ENCODE measurements around the gene RAB29. TPM values are rescaled to one million over a fixed set of nuclear protein-coding genes. Genes with fewer than 3 reads are reported as not detected.
A peak's percentile ranks its signal among the peaks of the same experiment; 100 is the strongest.

Gene RAB29
- total RNA-seq, 1 donor from 2014 or later = 4.7 TPM

GRCh38 chr1:205800427-205800826, 25.1 kb upstream of the RAB29 start:
- Histone ChIP-seq H3K4me3 (ENCODE audit: low read length in 3 of 3) (no peak overlapping the region), H3K9ac (ENCODE audit: low read depth in 1 of 3, low read length in 3 of 3) (no peak overlapping the region), H3K27me3 (ENCODE audit: control insufficient read depth in 3 of 3, insufficient read depth in 3 of 3, low read length in 3 of 3) (no peaks in the 10 kb centered on the region), H3K36me3 (ENCODE audit: control insufficient read depth in 3 of 3, insufficient read depth in 3 of 3, low read length in 3 of 3) (peaks cover 49 to 58% (median 53%) of the 10 kb centered on the region in 3 donors), H3K27ac (ENCODE audit: low read depth, low read length) (no peak overlapping the region), H3K4me1 (ENCODE audit: control insufficient read depth in 3 of 3, insufficient read depth in 3 of 3, low read length in 3 of 3) (peaks cover 9 to 26% (median 17%) of the 10 kb centered on the region in 3 donors), H3K9me3 (ENCODE audit: control insufficient read depth in 3 of 3, low read length in 3 of 3) (no peaks in the 10 kb centered on the region)

- Histone ChIP-seq H3K4me1 (ENCODE audit: control insufficient read depth in 3 of 3, insufficient read depth in 3 of 3, low read length in 3 of 3) (peaks cover 4 to 11% (median 5%) of the 10 kb centered on the region in 3 donors), H3K27me3 (ENCODE audit: control insufficient read depth in 3 of 3, insufficient read depth in 3 of 3, low read length in 3 of 3) (no peaks in the 10 kb centered on the region), H3K9ac (ENCODE audit: low read depth in 1 of 3, low read length in 3 of 3) (no peak overlapping the region), H3K36me3 (ENCODE audit: control insufficient read depth in 3 of 3, insufficient read depth in 3 of 3, low read length in 3 of 3) (peaks cover 62 to 70% (median 66%) of the 10 kb centered on the region in 3 donors), H3K4me3 (ENCODE audit: low read length in 3 of 3) (no peak overlapping the region), H3K27ac (ENCODE audit: low read depth, low read length) (no peak overlapping the region), H3K9me3 (ENCODE audit: control insufficient read depth in 3 of 3, low read length in 3 of 3) (no peaks in the 10 kb centered on the region)
These were observed 23.3 kb upstream of the RAB29 start for GRCh38 chr1:205798577-205798976.

- Histone ChIP-seq H3K36me3 (ENCODE audit: control insufficient read depth in 3 of 3, insufficient read depth in 3 of 3, low read length in 3 of 3) (peaks cover 64 to 76% (median 72%) of the 10 kb centered on the region in 3 donors), H3K27ac (ENCODE audit: low read depth, low read length) (no peak overlapping the region), H3K9me3 (ENCODE audit: control insufficient read depth in 3 of 3, low read length in 3 of 3) (no peaks in the 10 kb centered on the region), H3K9ac (ENCODE audit: low read depth in 1 of 3, low read length in 3 of 3) (no peak overlapping the region), H3K4me3 (ENCODE audit: low read length in 3 of 3) (no peak overlapping the region), H3K4me1 (ENCODE audit: control insufficient read depth in 3 of 3, insufficient read depth in 3 of 3, low read length in 3 of 3) (peaks cover 10 to 22% (median 14%) of the 10 kb centered on the region in 3 donors), H3K27me3 (ENCODE audit: control insufficient read depth in 3 of 3, insufficient read depth in 3 of 3, low read length in 3 of 3) (no peaks in the 10 kb centered on the region)
These were observed 21.9 kb upstream of the RAB29 start for GRCh38 chr1:205797168-205797567.

GRCh38 chr1:205794011-205794730, 18.9 kb upstream of the RAB29 start:
- no peaks in the 10 kb centered on the region for H3K9me3 ChIP-seq (ENCODE audit: control insufficient read depth in 3 of 3, low read length in 3 of 3)
- H3K36me3 ChIP-seq (ENCODE audit: control insufficient read depth in 3 of 3, insufficient read depth in 3 of 3, low read length in 3 of 3) = peaks cover 73 to 79% (median 77%) of the 10 kb centered on the region in 3 donors
- peaks cover 11 to 22% (median 11%) of the 10 kb centered on the region in 3 donors for H3K4me1 ChIP-seq (ENCODE audit: control insufficient read depth in 3 of 3, insufficient read depth in 3 of 3, low read length in 3 of 3)
- no peaks in the 10 kb centered on the region for H3K27me3 ChIP-seq (ENCODE audit: control insufficient read depth in 3 of 3, insufficient read depth in 3 of 3, low read length in 3 of 3)
- H3K4me3 ChIP-seq (ENCODE audit: low read length in 3 of 3) = no peak overlapping the region
- H3K9ac ChIP-seq (ENCODE audit: low read depth in 1 of 3, low read length in 3 of 3) = no peak overlapping the region
- no peak overlapping the region for H3K27ac ChIP-seq (ENCODE audit: low read depth, low read length)

- peak overlapping the region in 1 of 3 donors; percentile 62 for H3K9ac ChIP-seq (ENCODE audit: low read depth in 1 of 3, low read length in 3 of 3)
- peaks cover 62 to 69% (median 67%) of the 10 kb centered on the region in 3 donors for H3K36me3 ChIP-seq (ENCODE audit: control insufficient read depth in 3 of 3, insufficient read depth in 3 of 3, low read length in 3 of 3)
These were observed 17.8 kb upstream of the RAB29 start for GRCh38 chr1:205792961-205793673.

GRCh38 chr1:205792481-205792881, 17.2 kb upstream of the RAB29 start:
- Histone ChIP-seq H3K36me3 (ENCODE audit: control insufficient read depth in 3 of 3, insufficient read depth in 3 of 3, low read length in 3 of 3) (peaks cover 57 to 63% (median 61%) of the 10 kb centered on the region in 3 donors), H3K27me3 (ENCODE audit: control insufficient read depth in 3 of 3, insufficient read depth in 3 of 3, low read length in 3 of 3) (no peaks in the 10 kb centered on the region), H3K27ac (ENCODE audit: low read depth, low read length) (no peak overlapping the region), H3K9ac (ENCODE audit: low read depth in 1 of 3, low read length in 3 of 3) (peak overlapping the region in 1 of 3 donors; percentile 62), H3K4me3 (ENCODE audit: low read length in 3 of 3) (no peak overlapping the region), H3K4me1 (ENCODE audit: control insufficient read depth in 3 of 3, insufficient read depth in 3 of 3, low read length in 3 of 3) (peaks cover 11 to 22% (median 11%) of the 10 kb centered on the region in 3 donors), H3K9me3 (ENCODE audit: control insufficient read depth in 3 of 3, low read length in 3 of 3) (no peaks in the 10 kb centered on the region)

More at GRCh38 chr1:205792961-205793673, 17.8 kb upstream of the RAB29 start:
- no peak overlapping the region for H3K4me3 ChIP-seq (ENCODE audit: low read length in 3 of 3)
- peaks cover 11 to 22% (median 11%) of the 10 kb centered on the region in 3 donors for H3K4me1 ChIP-seq (ENCODE audit: control insufficient read depth in 3 of 3, insufficient read depth in 3 of 3, low read length in 3 of 3)
- no peaks in the 10 kb centered on the region for H3K27me3 ChIP-seq (ENCODE audit: control insufficient read depth in 3 of 3, insufficient read depth in 3 of 3, low read length in 3 of 3)
- peak overlapping the region; percentile 34 for H3K27ac ChIP-seq (ENCODE audit: low read depth, low read length)
- no peaks in the 10 kb centered on the region for H3K9me3 ChIP-seq (ENCODE audit: control insufficient read depth in 3 of 3, low read length in 3 of 3)

- Histone ChIP-seq H3K36me3 (ENCODE audit: control insufficient read depth in 3 of 3, insufficient read depth in 3 of 3, low read length in 3 of 3) (peaks cover 49 to 54% (median 53%) of the 10 kb centered on the region in 3 donors), H3K4me3 (ENCODE audit: low read length in 3 of 3) (no peak overlapping the region), H3K9ac (ENCODE audit: low read depth in 1 of 3, low read length in 3 of 3) (peak overlapping the region in 1 of 3 donors; percentile 50), H3K27me3 (ENCODE audit: control insufficient read depth in 3 of 3, insufficient read depth in 3 of 3, low read length in 3 of 3) (no peaks in the 10 kb centered on the region), H3K4me1 (ENCODE audit: control insufficient read depth in 3 of 3, insufficient read depth in 3 of 3, low read length in 3 of 3) (peaks cover 11 to 24% (median 11%) of the 10 kb centered on the region in 3 donors), H3K27ac (ENCODE audit: low read depth, low read length) (no peak overlapping the region), H3K9me3 (ENCODE audit: control insufficient read depth in 3 of 3, low read length in 3 of 3) (no peaks in the 10 kb centered on the region)
These were observed 16.4 kb upstream of the RAB29 start for GRCh38 chr1:205791568-205792180.

- peaks cover 13 to 25% (median 20%) of the 10 kb centered on the region in 3 donors for H3K36me3 ChIP-seq (ENCODE audit: control insufficient read depth in 3 of 3, insufficient read depth in 3 of 3, low read length in 3 of 3)
- H3K4me3 ChIP-seq (ENCODE audit: low read length in 3 of 3) = no peak overlapping the region
- peaks cover 19 to 30% (median 22%) of the 10 kb centered on the region in 3 donors for H3K4me1 ChIP-seq (ENCODE audit: control insufficient read depth in 3 of 3, insufficient read depth in 3 of 3, low read length in 3 of 3)
- H3K9me3 ChIP-seq (ENCODE audit: control insufficient read depth in 3 of 3, low read length in 3 of 3) = no peaks in the 10 kb centered on the region
- peak overlapping the region in 1 of 3 donors; percentile 17 for H3K9ac ChIP-seq (ENCODE audit: low read depth in 1 of 3, low read length in 3 of 3)
- no peak overlapping the region for H3K27ac ChIP-seq (ENCODE audit: low read depth, low read length)
- H3K27me3 ChIP-seq (ENCODE audit: control insufficient read depth in 3 of 3, insufficient read depth in 3 of 3, low read length in 3 of 3) = no peaks in the 10 kb centered on the region
These were observed 12.1 kb upstream of the RAB29 start for GRCh38 chr1:205787287-205787916.

- Histone ChIP-seq H3K9ac (ENCODE audit: low read depth in 1 of 3, low read length in 3 of 3) (no peak overlapping the region), H3K27me3 (ENCODE audit: control insufficient read depth in 3 of 3, insufficient read depth in 3 of 3, low read length in 3 of 3) (no peaks in the 10 kb centered on the region), H3K4me3 (ENCODE audit: low read length in 3 of 3) (no peak overlapping the region), H3K36me3 (ENCODE audit: control insufficient read depth in 3 of 3, insufficient read depth in 3 of 3, low read length in 3 of 3) (peaks cover 9 to 20% (median 16%) of the 10 kb centered on the region in 3 donors), H3K9me3 (ENCODE audit: control insufficient read depth in 3 of 3, low read length in 3 of 3) (no peaks in the 10 kb centered on the region), H3K27ac (ENCODE audit: low read depth, low read length) (no peak overlapping the region), H3K4me1 (ENCODE audit: control insufficient read depth in 3 of 3, insufficient read depth in 3 of 3, low read length in 3 of 3) (peaks cover 18 to 24% (median 19%) of the 10 kb centered on the region in 3 donors)
These were observed 11.3 kb upstream of the RAB29 start for GRCh38 chr1:205786601-205787000.
